Activated gamma-delta T cell treated with Interleukin-2 at 50 U/mL for 16 hours (primary cell): ENCODE data around the gene ADD1.

Source experiments
- DNase-seq: peaks from one replicate; pipeline ENCODE4 v3.0.0-alpha.2; 2020

Gene ADD1

DNA sequence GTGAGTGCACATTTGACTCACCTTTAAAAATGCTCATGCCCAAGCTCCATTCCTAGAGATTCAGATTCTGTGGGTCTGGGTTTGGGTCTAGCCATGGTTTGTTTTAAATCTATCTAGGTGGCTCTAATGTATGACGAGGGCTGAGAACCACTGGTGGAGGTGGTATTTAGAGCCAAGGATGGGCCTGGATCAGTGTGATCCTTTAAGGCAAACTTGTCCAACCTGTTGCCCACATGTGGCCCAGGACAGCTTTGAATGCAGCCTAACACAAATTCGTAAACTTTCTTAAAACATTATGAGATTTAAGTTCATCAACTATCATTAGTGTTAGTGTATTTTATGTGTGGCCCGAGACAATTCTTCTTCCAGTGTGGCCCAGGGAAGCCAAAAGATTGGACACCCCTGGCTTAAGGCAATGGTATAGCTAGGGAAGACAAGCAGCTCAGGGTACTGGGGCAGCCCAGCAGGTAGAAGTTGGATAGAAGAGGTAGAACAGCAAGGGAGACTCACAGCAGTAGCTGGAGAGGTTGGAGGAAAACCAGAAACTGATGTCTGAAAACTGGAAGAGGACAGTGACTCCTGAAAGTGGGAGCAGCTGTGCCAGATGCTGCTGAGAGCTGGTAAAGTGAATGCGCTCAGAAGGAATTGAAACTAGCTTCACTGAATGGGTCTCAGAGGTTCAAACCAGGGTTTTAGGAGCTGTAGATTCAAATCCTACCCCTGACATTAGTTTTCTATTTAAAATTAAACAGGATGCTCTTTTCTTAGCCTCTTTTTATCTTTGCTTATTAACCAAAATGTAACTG is 18.2 kb downstream of the ADD1 start:
- no peak for DNase-seq

DNA sequence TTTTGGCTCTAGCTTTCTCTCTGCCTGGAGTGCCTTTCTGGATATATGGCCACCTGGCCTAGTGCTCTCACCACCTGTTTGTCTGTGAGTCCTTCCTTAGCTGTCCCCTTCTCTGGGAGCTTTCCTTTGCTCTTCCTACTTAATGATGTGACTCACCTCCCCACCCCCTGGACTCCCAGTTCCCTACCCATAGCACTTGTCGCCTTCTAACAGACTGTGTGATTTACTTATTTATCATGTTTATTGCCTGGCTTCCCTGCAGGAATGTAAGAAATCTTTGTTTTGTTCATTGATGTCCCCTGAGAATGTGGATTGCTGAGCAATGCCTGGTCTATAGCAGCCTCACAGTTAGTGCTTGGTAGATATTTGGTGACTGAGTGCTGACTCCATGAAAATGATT is 18.9 kb downstream of the ADD1 start:
- no peak for DNase-seq

DNA sequence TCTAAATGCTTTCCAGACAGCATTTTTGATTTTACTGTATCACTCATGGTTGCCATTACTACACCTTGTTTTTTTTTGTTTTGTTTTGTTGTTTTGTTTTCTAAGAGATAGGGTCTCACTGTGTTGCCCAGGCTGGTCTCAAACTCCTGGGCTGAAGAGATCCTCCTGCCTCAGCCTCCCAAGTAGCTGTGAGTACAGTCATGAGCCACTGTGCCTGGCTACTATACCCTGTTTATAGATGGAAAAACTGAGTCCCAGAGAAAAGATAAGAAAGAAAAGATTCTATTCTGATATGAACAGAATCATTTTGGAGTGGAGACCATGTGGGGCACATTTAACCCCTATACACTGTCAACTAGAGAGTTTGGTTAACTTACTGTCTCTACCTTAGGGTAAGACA is 20.0 kb downstream of the ADD1 start:
- DNase-seq = no peak

DNA sequence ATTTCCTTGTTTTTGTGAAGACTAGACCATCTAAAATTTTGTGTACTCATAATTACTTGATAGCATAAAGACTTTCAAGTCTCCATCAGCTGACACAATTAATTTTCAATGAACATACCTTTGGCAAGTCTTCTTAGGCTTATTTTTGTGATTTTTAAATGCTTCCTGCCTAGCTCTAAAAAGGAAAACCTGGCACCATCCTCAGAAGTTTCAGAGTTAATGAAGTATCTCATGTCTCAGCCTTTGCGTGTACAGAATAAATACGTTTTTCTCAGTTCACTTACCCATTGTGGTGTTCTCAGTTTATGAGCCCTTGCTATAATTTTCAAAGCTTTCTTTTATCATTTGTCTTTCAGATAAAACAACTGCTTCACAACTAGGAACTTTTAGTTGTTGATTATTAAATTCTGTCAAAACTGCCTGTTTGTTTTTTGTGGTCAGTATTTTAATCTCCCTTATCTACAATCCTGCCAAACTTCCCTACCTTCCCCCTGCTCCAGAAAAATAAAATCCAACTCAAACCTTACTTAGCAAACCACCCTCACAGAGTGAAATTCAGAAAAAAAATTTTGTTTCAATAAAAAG is 21.6 kb downstream of the ADD1 start:
- no peak for DNase-seq

DNA sequence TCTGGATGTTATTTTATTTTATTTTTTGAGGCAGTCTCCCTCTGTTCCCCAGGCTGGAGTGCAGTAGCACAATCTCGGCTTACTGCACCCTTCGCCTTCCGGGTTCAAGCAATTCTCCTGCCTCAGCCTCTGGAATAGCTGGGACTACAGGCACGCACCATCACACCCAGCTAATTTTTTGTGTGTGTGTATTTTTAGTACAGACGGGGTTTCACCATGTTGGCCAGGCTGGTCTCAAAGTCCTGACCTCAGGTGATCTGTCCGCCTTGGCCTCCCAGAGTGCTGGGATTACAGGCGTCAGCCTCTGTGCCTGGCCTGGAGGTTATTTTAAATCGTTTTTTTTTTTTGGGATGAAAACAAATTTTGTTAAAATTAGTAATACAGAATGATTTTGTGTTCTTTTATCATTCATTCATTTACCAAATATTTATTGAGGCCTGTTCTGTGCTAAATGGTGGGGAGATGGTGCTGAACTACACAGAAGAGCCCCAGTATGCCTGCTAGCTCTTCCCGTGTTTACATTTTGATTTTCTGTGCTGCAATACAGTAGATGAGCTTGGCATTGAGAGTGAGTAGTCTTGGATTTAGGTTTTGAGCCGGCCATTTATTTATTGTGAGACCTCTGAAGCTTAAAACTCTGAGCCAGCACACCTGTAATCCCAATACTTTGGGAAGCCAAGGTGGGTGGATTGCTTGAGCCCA is 22.7 kb downstream of the ADD1 start:
- no peak for DNase-seq

DNA sequence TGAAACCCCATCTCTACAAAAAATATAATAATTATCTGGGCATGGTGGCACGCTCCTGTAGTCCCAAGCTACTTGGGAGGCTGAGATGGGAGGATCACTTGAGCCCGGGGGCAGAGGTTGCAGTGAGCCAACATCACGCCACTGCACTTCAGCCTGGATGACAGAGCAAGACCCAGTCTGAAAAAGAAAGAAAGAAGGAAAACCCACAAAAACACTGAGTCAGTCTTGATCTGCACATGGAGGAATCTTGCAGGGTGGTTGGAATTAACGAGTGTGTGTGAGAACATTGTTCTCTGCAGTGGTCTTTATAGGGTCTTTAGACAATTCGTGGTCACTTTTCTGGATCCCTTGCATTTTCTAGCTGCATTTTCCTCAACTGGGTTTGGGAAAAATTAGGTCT is 23.2 kb downstream of the ADD1 start:
- DNase-seq = no peak

DNA sequence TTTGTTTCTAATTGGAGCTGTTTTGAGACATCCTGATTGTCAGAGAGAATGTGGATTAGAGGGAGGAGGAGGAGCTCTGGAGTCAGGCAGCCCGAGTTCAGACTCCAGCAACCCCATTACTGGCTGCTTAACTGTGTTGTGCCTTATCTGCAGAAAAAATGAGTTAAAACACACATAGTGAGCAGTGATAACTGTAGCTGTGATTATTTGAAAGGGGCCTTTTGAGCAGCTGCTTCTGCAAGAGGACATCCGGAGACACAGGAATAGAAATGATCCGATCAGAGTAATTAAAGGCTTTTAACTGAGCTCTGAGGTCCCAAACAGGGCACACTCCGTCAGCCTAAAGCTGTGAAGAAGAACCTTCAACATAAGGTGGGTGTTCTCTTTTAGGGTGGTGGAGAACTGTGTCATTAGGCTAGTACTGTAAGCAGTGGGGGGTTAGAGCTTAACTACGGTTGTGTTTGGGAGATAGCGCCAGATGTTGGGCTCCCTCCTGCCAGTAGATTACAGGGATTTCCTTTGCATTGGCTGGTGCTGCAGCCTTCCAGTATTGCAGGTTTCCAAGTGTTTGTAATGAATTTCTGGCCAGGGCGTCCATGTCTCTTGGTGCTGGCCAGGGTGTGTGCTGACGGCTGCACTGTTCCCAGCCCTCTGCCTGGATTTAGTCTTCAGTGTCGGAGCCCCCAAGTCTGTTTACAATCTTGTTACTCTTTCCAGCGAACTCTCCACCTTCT is 24.3 kb downstream of the ADD1 start:
- no peak for DNase-seq

DNA sequence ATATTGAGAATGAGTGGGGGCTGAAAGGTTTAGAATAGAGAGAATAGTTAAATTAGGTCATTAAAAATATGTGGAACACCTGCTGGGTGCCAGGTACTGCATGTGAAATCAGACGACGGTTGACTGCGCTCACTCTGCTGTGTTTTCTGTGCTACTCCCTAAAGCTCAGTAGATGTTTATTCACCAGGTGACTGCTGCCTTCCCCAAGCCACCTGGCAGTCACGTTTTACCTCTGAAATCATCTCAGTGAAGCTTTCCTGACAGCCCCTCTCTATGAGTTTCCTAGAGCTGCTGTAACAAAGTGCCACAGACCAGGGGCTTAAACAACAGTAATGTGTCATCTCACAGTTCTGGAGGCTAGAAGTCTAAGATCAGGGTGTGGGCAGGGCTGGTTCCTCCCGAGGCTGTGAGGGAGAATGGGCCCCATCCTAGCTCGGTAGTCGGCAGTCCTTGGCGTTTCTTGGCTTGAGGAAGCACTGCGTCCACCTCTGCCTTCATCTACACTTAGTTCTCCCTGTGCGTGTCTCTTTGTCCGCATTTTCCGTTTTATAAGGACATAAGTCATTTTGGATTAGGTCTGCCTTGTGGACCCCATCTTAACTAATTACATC is 25.3 kb downstream of the ADD1 start:
- no peak for DNase-seq

DNA sequence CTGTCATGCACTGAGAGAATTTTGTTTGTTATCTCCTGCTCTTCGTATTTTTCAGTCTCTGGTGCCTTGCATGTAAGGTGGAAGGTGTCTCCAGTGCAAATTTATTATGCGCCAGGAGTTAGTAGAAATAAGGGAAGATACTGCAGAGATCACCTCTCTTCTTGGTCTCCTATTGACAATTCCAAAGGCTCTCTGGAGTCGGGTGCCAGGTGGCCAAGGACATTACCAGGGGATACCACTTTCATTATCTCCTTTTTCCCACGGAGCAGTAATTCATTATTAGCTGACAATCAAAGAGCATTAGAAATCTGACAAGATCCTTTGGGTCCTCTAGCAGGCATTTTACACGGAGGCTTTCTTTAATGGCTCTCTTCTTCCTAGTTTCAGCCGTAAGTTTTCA is 26.0 kb downstream of the ADD1 start:
- no peak for DNase-seq

DNA sequence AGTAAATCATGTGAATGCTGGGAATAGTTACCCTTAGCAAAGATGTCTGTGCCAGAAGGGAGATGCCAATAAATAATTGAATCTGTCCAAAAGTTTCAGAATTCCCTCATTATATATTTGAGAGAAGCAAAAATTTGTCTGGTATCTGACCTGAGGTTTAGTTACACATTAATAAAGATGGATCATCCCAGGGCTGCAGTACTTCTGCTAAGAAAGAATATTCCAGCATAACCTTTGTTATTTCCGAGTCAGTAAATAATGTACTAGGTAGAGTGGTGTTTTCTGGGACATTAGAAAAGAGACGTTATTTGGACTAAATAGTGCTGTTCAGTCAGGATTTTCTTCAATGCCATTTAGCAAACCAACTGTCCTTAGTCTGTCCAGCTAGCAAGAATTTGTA is 26.4 kb downstream of the ADD1 start:
- DNase-seq = no peak

DNA sequence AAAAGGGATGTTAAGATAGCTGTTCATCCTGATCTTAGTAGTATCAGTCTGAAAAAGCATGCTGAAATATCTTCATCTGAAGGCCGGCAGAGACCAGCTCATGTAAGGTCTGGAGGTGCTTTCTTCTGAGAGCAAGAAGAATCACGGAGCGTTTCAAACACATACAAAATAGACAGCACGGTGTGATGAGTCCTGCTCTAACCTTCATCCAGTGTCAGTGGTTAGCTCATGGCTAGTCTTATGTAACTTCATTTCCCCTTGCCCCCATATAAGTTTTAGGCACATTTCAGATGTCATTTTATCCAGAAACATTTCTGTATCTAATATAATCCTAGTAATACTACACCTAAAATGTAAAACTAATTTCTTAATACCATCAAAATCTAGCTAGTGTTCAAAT is 27.8 kb downstream of the ADD1 start:
- no peak for DNase-seq

DNA sequence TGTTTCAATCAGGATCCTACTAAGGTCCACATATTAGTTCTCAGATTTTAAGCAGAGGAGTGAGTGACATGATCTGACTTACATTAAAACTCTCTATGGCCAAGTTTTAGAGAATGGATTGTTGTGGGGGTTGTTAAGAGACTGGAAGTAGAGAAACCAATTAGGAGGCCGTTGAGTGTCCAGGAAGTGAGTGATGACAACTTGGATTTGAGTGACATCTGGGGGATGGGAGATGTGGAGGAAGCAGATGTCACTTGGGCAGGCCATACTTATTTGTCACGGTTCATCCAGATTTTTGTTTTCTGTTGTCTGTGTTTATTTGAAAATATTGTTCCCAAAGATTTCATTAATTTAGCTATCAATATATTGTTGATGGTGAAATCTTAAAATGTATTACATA is 28.3 kb downstream of the ADD1 start:
- no peak for DNase-seq

DNA sequence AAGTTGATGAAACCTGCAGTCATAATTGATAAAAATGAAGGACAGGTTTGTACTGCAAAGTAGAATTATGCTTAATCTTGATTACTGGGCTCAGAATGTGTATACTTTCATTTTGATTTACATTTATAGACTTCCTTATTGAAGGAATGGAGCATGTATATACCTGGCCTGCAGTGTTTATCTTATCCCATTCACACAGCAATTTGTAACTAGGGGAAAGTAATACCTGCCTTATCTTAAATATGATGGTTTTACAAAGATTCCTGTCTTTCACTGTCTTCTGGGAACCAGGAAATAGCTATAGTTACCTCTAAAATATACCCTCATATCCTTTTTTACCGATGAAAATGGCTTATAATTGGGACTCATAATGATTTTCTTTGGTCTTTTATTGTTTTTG is 29.7 kb downstream of the ADD1 start:
- no peak for DNase-seq

DNA sequence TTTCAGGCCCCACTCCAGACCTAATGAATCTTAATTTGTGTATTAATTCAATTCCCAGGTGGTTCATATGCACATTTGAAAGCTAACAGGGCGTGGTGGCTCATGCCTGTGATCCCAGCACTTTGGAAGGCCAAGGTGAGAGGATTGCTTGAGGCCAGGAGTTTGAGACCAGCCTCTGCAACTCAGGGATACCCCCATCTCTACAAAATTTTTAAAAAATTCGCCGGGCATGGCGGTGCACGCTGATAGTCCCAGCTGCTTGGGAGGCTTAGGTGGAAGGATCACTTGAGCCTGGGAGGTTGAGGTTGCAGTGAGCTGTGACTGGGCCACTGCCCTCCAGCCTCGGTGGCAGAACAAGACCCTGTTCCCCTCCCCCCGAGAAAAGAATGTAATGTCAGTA is 31.2 kb downstream of the ADD1 start:
- no peak for DNase-seq

DNA sequence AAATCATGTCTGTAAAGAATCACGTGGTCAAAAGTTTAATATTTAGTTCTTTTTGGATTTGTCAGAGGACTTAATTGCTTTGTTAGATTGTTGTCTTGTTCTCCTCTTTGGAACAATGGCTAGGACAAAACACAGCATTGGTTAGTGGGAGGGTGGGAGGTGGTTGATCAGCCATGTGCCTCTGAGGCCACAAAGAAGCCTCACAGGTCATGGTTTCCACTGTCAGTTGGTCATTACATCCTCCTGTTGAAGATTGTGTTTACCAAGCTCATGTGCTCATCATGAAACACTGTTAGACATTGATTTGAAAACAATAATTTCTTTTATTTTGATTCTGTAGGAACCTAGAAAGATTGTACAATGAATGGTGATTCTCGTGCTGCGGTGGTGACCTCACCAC is 31.9 kb downstream of the ADD1 start:
- no peak for DNase-seq

DNA sequence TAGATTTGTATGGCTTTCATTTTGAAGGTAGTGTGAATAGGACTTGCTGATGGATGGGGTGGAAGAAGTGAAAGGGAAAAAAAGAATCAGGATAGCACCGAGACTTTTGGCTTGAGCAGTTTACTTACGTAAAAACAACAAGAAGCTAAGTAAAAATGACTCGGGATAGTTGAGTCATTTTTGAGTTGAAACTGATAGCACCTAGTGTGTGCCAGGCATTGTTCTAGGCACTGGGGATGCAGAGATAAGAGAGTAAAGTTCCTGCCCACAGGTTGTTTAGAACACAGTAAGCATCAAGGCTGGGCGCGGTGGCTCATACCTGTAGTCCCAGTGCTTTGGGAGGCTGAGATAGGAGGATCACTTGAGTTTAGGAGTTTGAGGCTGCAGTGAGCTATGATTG is 34.7 kb downstream of the ADD1 start:
- no peak for DNase-seq

DNA sequence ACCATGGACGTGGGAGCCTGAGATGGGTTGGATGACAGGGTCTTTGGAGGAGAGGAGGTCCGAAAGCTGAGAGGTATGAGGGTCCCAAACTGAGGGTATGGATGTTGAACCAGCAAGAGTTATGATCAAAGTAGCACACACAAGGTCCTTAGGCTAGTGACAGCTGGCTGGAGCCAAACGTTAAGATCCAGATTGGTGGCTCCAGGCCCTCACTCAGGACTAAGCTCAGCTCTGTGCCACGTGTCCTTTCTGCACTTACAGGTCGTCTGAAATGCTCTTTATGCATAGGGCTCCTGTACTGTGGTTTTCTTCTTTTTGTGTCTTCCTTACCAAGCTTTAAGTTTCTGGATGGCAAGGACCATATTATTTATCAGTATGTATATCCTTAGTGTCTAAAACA is 35.4 kb downstream of the ADD1 start:
- DNase-seq = no peak

DNA sequence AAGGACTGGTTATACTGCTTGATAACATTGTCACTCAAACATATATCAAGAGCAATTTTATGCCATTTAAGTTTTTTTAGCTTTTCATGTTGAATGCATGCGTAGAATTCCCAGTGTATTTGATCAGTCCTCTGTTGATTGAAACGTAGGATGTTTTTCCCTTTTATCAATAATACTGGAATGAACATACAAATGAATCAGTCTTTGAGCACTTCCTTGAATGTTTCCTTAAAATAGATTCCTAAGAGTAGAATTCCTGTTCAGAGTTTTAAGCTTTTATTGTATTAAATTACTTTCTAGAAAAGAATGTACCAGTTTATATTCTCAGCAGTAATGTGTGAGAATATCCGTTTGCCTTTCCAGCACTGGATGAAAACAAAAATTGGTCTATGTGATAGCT is 37.8 kb downstream of the ADD1 start:
- no peak for DNase-seq

DNA sequence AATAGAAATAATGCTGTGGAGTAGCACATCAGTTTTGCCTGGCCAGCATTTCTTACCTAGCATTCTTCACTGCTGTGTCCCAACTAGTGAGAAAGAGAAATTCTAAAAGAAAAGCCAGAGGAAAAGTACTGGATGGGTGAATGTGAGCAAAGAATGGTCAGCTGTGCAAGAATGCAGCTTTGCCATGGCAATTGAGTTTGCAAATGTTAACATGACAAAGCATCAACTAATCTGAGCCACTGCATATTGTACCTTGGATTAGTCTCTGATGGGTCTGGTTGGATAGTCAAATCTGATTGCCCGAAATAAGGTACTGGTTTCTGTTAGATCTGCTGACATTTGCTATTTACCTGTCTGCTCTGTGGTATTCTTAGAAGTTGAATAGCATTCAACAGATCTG is 38.7 kb downstream of the ADD1 start:
- no peak for DNase-seq

DNA sequence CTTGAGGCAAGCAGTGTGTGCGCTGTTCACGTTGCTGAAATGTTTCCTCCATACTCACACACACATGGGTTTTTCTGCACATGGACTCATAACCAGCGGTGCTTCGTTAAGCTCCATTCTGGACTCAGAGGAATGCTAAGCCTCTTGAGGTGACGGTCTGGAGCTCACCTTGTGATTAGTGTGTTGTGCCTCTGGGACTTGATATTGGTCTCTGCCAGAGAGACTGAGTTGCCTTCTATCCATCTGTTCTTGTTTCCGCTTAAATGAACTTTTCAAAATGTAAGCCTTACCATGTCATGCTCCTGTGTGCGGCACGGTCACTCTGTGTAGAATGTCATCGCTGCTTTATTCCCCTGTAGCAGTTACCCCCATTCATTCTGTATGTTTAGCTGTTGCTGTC is 42.5 kb downstream of the ADD1 start:
- no peak for DNase-seq

DNA sequence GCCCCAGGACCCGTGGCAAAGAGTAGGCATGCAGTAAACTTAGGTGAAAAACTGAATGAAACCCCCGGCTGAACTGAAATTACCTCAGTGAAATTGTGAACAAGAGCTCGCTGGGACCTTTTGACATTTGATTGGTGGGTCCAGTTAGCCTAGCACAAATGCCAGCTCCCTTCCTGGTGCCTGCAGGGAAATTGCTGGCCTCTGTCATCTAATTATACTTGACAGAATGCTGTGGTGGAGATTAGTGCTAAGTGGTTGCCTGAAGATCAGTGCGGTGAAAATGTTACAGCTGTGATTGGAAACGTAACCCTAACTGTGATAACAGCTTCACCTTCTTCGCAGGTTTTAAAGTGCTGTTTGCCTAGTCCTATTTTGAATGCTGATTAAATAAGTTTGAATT is 43.0 kb downstream of the ADD1 start:
- no peak for DNase-seq

DNA sequence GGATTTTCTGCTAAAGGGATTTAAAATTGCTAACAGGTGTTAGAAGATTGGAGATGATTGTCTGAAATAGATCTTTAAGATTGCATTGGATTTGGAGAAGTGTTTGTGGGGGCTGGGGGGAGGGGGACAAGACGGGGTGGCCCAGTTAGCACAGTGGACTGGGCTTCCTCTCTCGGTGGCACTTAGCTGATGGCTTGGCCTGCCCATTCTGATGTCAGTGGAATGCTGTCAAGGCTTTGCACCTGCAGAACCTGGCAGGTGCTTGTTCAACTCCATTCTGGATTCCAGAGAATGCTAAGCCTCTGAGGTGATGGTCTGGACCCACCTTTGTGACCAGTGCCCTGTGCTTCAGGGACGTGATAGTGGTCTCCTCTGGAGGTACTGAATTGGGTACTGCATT is 43.7 kb downstream of the ADD1 start:
- no peak for DNase-seq

DNA sequence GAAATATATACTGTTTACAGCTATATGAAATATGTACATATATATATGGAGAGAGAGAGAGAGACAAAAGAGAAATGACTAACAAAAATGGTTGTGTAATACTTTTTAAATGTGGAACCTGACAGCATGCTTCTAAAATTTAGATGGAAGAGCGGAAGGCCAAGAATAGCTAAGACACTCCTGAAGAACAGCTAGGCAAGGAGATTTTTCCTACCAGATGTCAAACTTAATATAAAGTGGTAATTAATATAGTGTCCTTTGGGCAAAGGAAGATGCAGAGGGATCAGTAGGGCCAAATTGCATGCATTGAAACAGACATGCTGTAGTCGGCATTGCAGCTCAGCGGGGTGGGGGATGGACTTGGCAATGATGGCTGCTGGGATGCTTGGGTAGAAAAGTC is 45.2 kb downstream of the ADD1 start:
- DNase-seq = no peak
